Loucy (cell line): Measurements from ENCODE around the gene CACNG5.

ENCODE experiments used
- H2AFZ ChIP-seq: fragments of 200-600 bp; sonication (generic); 2 replicates; pipeline ENCODE4 v1.6.0; 2016; ENCODE audit warnings: antibody characterized with exemption, mild to moderate bottlenecking, low read length, moderate library complexity
- H3F3A ChIP-seq: fragments of 200-600 bp; 2 replicates; pipeline ENCODE4 v1.6.0; 2016; ENCODE audit warnings: antibody characterized with exemption, low read depth, mild to moderate bottlenecking
- H3K27me3 ChIP-seq: fragments of 200-600 bp; sonication (generic); 2 replicates; pipeline ENCODE4 v1.6.1; 2014; ENCODE audit warnings: low read length, mild to moderate bottlenecking; ENCODE audit not compliant: insufficient read depth, poor library complexity, severe bottlenecking
- H3K36me3 ChIP-seq: fragments of 200-600 bp; sonication (generic); 2 replicates; pipeline ENCODE4 v1.6.1; 2016; ENCODE audit warnings: low read length; ENCODE audit not compliant: insufficient read depth
- H3K4me1 ChIP-seq: fragments of 200-600 bp; sonication (generic); 2 replicates; pipeline ENCODE4 v1.5.1; 2014; ENCODE audit warnings: low read length, mild to moderate bottlenecking; ENCODE audit not compliant: insufficient read depth, poor library complexity, severe bottlenecking
- H3K4me2 ChIP-seq: fragments of 200-600 bp; sonication (generic); 2 replicates; pipeline ENCODE4 v1.6.0; 2014; ENCODE audit warnings: antibody characterized with exemption, low read length, low read depth, mild to moderate bottlenecking; ENCODE audit not compliant: poor library complexity, severe bottlenecking
- H3K4me3 ChIP-seq: fragments of 200-600 bp; sonication (generic); 2 replicates; pipeline ENCODE4 v1.5.1; 2014; ENCODE audit warnings: low read length, mild to moderate bottlenecking, mixed read lengths; ENCODE audit not compliant: poor library complexity, severe bottlenecking
- H3K79me2 ChIP-seq: fragments of 200-600 bp; sonication (generic); 2 replicates; pipeline ENCODE4 v1.6.1; 2014; ENCODE audit warnings: low read length; ENCODE audit not compliant: insufficient read depth
- H3K9ac ChIP-seq: fragments of 200-600 bp; sonication (generic); 2 replicates; pipeline ENCODE4 v1.6.0; 2014; ENCODE audit warnings: mild to moderate bottlenecking, low read depth, low read length, moderate library complexity; ENCODE audit not compliant: poor library complexity, severe bottlenecking
- H3K9me2 ChIP-seq: fragments of 200-600 bp; sonication (generic); replicated peaks from 2 replicates; pipeline ENCODE4 v1.6.1; 2016; ENCODE audit warnings: low read depth, low read length, mixed read lengths
- H3K9me3 ChIP-seq: fragments of 200-600 bp; sonication (generic); 2 replicates; pipeline ENCODE4 v1.6.1; 2014; ENCODE audit warnings: mild to moderate bottlenecking, antibody characterized with exemption, low read length, low read depth; ENCODE audit not compliant: insufficient read depth
- H4K20me1 ChIP-seq: fragments of 200-600 bp; sonication (generic); 2 replicates; pipeline ENCODE4 v1.6.0; 2014; ENCODE audit warnings: antibody characterized with exemption, low read length, mild to moderate bottlenecking; ENCODE audit not compliant: insufficient read depth, poor library complexity, severe bottlenecking
- CTCF ChIP-seq: fragments of 200-600 bp; sonication (generic); conservative IDR thresholded peaks from 2 replicates; pipeline ENCODE4 v1.5.1; 2014; ENCODE audit warnings: mild to moderate bottlenecking, antibody characterized with exemption, low read length
- EZH2phosphoT487 ChIP-seq: fragments of 200-600 bp; IDR thresholded peaks from 2 replicates; pipeline ENCODE4 v1.6.1; 2018; ENCODE audit warnings: antibody characterized with exemption, mild to moderate bottlenecking, moderate library complexity, borderline replicate concordance

CACNG5 gene

GRCh38 chr17:66831383-66832210, 3.3 kb upstream of the CACNG5 start:
- H3K79me2 ChIP-seq, result no peaks in the 10 kb centered on the region
- H3K4me3 ChIP-seq, result no peak overlapping the region
- H3K4me1 ChIP-seq, result no peaks in the 10 kb centered on the region
- H3K4me2 ChIP-seq, result no peak overlapping the region
- H3K9me3 ChIP-seq, result no peaks in the 10 kb centered on the region
- TF ChIP-seq CTCF, result no peak
- TF ChIP-seq EZH2phosphoT487, result no peak
- no peaks in the 10 kb centered on the region for H4K20me1 ChIP-seq
- H3K36me3 ChIP-seq, result no peaks in the 10 kb centered on the region
- H3K9ac ChIP-seq, result no peak overlapping the region
- no peaks in the 10 kb centered on the region for H3F3A ChIP-seq
- H3K9me2 ChIP-seq, result no peaks in the 10 kb centered on the region
- no peak overlapping the region for H2AFZ ChIP-seq
- no peaks in the 10 kb centered on the region for H3K27me3 ChIP-seq

GRCh38 chr17:66833201-66833600, 1.7 kb upstream of the CACNG5 start:
- Histone ChIP-seq H3K9me3 (no peaks in the 10 kb centered on the region), H3K9ac (no peak overlapping the region), H3K4me3 (no peak overlapping the region), H3F3A (no peaks in the 10 kb centered on the region), H4K20me1 (no peaks in the 10 kb centered on the region), H3K9me2 (no peaks in the 10 kb centered on the region), H3K4me2 (no peak overlapping the region), H2AFZ (no peak overlapping the region), H3K36me3 (no peaks in the 10 kb centered on the region), H3K27me3 (no peaks in the 10 kb centered on the region), H3K79me2 (no peaks in the 10 kb centered on the region), H3K4me1 (no peaks in the 10 kb centered on the region)
- no peak for TF ChIP-seq CTCF
- TF ChIP-seq EZH2phosphoT487, result no peak

GRCh38 chr17:66834426-66834918, 445 bp upstream of the CACNG5 start:
- TF ChIP-seq CTCF (no peak), EZH2phosphoT487 (no peak)
- H4K20me1 ChIP-seq, result no peaks in the 10 kb centered on the region
- no peak overlapping the region for H3K9ac ChIP-seq
- H3K4me1 ChIP-seq, result no peaks in the 10 kb centered on the region
- no peaks in the 10 kb centered on the region for H3K36me3 ChIP-seq
- no peak overlapping the region for H3K4me3 ChIP-seq
- H2AFZ ChIP-seq, result no peak overlapping the region
- H3F3A ChIP-seq, result no peaks in the 10 kb centered on the region
- no peak overlapping the region for H3K4me2 ChIP-seq
- H3K9me3 ChIP-seq, result no peaks in the 10 kb centered on the region
- no peaks in the 10 kb centered on the region for H3K9me2 ChIP-seq
- H3K27me3 ChIP-seq, result no peaks in the 10 kb centered on the region
- no peaks in the 10 kb centered on the region for H3K79me2 ChIP-seq
